Upper lobe of left lung (tissue), 4 donors: ENCODE data around the gene SLC25A13.

Source experiments
- CTCF ChIP-seq, 6 experiments: fragments of 450-650 bp in 4 of 6; fragments of 200-600 bp in 2 of 6; sonication (generic) in 2 of 6; IDR thresholded peaks; one replicate each; pipeline ENCODE4 v1.5.1; 2016 to 2019; ENCODE audit warnings: antibody characterized with exemption in 6 of 6
- EP300 ChIP-seq, 4 donors: sonication (generic); formaldehyde crosslinking; IDR thresholded peaks; one replicate each; pipeline ENCODE4 v1.5.1; 2017; ENCODE audit warnings: antibody characterized with exemption in 4 of 4, control low read depth in 2 of 4
- POLR2A ChIP-seq, 4 donors: fragments of 450-650 bp; IDR thresholded peaks; one replicate each; pipeline ENCODE4 v1.5.1; 2016 to 2017; ENCODE audit warnings: antibody characterized with exemption in 4 of 4, mild to moderate bottlenecking in 2 of 4
- POLR2AphosphoS5 ChIP-seq, 2 donors: sonication (generic); formaldehyde crosslinking; IDR thresholded peaks; one replicate each; pipeline ENCODE4 v1.5.1; 2017; ENCODE audit warnings: antibody characterized with exemption in 2 of 2

- TF ChIP-seq CTCF (IDR thresholded peaks at IDR 0.05) (no peak), POLR2A (IDR thresholded peaks at IDR 0.05) (no peak), EP300 (IDR thresholded peaks at IDR 0.05) (no peak), POLR2AphosphoS5 (IDR thresholded peaks at IDR 0.05) (no peak)
These were observed 195.5 kb downstream of the SLC25A13 start for GRCh38 chr7:96126382-96126781.
